Fibroblast of pulmonary artery (primary cell): ENCODE measurements around the gene ACOX1.

Experiments
- DNase-seq: peaks from one replicate; pipeline ENCODE4 v3.0.0-alpha.2; 2010; ENCODE audit warnings: low read depth
- H3K4me3 ChIP-seq: replicated peaks from 2 replicates; pipeline ENCODE4 v1.5.1; 2011; ENCODE audit warnings: low read depth, mild to moderate bottlenecking, control low read depth, low read length, moderate library complexity
- TF ChIP-seq, protein P1 (sequence below): IDR thresholded peaks from 2 replicates; pipeline ENCODE4 v1.5.1; 2011; ENCODE audit warnings: mild to moderate bottlenecking, control low read depth, low read length, inconsistent platforms; ENCODE audit errors: missing control alignments

The ACOX1 gene

DNA sequence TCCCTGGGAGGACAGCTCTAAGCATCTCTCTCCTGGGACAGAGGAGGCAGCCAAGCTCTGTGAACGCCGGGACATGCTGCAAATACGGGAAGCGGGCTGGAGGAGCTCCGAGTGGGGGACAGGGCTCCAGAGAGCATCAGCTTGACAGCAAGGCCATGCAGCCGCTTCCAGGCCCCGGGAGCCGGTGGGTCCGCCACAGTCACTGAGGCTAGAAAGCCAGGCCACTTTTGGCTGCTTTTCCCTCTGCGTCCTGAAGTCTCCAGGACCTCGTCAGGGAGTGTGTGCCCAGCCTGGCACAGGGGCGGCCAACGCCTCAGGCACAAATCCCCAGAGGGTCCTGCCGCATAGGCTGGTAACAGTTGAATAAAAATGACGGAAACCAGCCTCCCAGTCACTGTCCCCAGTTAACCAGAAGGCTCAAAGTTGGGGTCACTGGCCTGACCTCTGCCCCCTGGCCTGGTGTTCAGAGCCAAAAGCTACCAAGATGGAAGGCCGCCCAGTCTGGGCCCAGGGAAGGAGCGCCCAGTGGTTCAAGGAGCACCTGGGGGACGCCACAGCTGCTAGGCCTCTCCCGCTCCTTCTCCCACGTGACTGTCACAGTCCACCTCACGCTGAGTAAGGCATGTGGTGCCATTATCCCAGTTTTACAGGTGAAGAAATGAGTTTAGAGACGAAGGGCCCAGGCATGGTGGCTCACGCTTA is 79.0 kb downstream of the ACOX1 start:
- TF ChIP-seq, protein P1, sequence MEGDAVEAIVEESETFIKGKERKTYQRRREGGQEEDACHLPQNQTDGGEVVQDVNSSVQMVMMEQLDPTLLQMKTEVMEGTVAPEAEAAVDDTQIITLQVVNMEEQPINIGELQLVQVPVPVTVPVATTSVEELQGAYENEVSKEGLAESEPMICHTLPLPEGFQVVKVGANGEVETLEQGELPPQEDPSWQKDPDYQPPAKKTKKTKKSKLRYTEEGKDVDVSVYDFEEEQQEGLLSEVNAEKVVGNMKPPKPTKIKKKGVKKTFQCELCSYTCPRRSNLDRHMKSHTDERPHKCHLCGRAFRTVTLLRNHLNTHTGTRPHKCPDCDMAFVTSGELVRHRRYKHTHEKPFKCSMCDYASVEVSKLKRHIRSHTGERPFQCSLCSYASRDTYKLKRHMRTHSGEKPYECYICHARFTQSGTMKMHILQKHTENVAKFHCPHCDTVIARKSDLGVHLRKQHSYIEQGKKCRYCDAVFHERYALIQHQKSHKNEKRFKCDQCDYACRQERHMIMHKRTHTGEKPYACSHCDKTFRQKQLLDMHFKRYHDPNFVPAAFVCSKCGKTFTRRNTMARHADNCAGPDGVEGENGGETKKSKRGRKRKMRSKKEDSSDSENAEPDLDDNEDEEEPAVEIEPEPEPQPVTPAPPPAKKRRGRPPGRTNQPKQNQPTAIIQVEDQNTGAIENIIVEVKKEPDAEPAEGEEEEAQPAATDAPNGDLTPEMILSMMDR, result no peak
- DNase-seq, result no peak
- H3K4me3 ChIP-seq, result no peak overlapping the region

DNA sequence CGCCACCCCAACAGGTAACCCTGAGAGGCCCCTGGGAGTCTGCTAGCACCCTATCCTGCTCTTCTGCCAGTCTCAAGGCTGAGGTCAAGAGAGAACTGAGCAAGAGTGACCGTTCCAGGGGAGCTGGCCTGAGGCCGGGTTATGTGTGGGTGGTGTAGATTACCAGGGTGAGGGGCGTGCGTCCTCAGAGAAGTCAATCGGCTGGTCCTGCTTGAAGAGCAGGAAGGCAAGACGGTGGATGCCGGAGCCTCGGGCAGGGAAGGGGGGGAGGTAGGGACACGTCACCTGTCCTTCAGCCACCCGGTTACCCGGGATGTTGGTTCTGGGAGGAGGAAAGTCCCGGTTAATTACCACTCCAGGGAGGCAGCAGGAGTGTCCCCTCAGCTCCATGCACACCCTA is 79.6 kb downstream of the ACOX1 start:
- DNase-seq, result no peak
- no peak overlapping the region for H3K4me3 ChIP-seq
- TF ChIP-seq, protein P1, result no peak

GRCh38 chr17:75898791-75899190 is 80.2 kb downstream of the ACOX1 start:
- DNase-seq, result no peak
- TF ChIP-seq, protein P1, result no peak
- H3K4me3 ChIP-seq, result no peak overlapping the region

DNA sequence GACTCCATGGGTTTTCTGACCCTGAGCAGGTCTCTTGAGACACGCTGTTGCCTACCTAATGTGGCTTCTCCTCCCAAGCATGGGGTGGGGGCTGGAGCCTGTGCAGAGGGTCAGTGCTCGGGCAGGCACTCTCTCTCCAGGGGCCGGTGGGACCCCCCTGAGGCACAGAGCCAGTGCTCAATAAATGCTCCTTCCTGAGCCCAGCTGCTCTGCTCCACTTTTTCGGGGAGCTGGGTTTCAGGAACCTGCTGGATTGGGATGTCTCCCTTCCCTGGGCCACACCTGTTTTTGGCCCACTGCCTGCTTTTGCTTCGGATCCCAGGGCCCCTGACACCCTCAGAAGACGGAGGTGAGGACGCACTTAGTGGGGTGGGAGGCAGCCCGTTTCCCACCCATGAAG is 80.9 kb downstream of the ACOX1 start:
- TF ChIP-seq, protein P1, result no peak
- DNase-seq, result no peak
- no peak overlapping the region for H3K4me3 ChIP-seq

GRCh38 chr17:75897160-75898019 is 81.6 kb downstream of the ACOX1 start:
- TF ChIP-seq, protein P1, result no peak
- peak overlapping the region; percentile 70 for H3K4me3 ChIP-seq
- no peak for DNase-seq

- TF ChIP-seq, protein P1, result no peak
- H3K4me3 ChIP-seq, result peak within 1 kb of the TSS; percentile 70
- DNase-seq, result peak; percentile 71
These were observed 82.4 kb downstream of the ACOX1 start, which contains the start of gene TRIM65 for GRCh38 chr17:75896415-75897159. Gene TRIM65 (minus strand): TSS chr17:75896951. CDS start chr17:75896937, 14 bp downstream.
